GM19023 (cell line): Measurements from ENCODE around the gene RELT.
A peak's percentile ranks its signal among the peaks of the same experiment; 100 is the strongest.

ENCODE experiments used
- ATAC-seq: cut with Tn5 transposase; IDR thresholded peaks from one replicate; pipeline ENCODE4 v1.9.1; 2021; ENCODE audit warnings: mild to moderate bottlenecking, moderate library complexity; ENCODE audit not compliant: unreplicated experiment

Gene RELT

DNA sequence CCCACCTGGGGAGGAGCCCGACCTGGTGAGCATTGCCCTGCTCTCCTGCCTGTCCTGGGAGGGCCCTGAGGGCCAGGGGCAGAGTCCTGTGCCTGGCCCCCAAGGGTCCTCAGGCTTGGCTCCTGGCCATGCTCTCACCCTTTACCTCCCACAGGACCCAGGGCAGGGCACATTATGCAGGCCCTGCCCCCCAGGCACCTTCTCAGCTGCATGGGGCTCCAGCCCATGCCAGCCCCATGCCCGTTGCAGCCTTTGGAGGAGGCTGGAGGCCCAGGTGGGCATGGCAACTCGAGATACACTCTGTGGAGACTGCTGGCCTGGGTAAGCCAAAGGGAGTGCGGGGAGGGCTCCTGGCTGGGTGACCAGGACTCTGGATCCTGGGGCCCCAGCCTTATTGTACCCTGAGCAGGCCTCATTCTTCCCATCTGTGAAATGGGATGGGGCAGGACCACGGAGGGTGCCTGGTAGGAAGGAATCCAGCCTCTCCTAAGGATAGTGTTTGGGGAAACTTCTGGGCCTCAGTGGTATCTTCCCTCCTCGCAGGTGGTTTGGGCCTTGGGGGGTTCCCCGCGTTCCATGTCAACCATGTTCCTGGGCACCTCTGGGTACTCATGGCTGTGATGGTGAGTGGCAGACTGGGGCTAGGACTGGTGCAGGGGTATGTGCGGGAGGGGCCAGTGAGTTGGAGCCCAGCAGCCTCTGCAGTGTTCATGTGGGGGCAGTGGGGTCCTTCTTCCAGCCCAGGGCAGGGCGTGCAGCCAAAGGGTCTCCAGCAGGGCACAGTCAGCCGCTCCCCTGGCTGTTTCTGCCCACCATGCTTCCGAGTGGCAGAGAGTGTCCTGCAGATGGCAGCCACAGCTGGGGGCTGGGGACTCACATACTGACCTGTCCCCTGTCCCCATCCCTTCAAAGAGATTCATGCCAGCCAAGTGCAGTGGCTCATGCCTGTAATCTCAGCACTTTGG is 14.7 kb downstream of the RELT start:
- no peak for ATAC-seq

- no peak for ATAC-seq
Observed at GRCh38 chr11:73391665-73392064, 15.5 kb downstream of the RELT start.

DNA sequence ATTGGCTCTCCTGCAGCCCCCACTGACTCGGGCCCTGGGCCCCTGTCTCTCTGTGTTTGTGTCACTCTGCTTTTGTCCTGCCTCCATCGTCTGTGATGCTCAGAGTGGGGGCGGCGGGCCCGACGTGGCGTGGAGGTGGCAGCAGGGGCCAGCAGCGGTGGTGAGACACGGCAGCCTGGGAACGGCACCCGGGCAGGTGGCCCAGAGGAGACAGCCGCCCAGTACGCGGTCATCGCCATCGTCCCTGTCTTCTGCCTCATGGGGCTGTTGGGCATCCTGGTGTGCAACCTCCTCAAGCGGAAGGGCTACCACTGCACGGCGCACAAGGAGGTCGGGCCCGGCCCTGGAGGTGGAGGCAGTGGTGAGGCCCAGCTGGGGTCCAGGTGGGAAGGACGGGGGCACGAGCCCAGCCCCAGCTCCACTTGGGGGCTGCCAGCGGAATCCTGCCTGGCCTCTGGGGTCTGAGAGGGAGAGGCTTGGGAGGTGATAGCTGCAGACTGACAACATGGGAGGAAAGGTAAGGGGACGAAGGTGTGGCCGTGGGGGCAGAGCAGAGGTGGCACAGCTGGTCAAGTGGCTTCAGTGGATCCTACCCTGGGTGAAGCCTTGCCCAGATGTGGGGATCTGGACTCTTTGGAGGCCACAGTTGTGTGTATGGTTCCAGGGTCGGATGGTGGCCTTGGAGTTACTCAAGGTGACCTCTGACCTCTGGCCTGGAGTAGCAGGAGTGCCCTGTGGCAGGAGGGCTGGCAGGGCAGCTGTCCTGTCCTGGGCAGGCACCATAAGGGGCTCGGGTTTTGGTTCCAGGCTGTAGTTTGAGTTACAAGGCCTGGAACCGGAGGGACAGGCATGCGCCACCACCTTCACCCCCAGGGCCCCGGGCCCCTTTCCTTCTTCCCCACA is 16.2 kb downstream of the RELT start:
- no peak for ATAC-seq

- ATAC-seq: no peak
Observed at GRCh38 chr11:73393011-73393380, 16.8 kb downstream of the RELT start.

- ATAC-seq: peak; percentile 50
Observed at GRCh38 chr11:73393479-73394415, 17.5 kb downstream of the RELT start.

DNA sequence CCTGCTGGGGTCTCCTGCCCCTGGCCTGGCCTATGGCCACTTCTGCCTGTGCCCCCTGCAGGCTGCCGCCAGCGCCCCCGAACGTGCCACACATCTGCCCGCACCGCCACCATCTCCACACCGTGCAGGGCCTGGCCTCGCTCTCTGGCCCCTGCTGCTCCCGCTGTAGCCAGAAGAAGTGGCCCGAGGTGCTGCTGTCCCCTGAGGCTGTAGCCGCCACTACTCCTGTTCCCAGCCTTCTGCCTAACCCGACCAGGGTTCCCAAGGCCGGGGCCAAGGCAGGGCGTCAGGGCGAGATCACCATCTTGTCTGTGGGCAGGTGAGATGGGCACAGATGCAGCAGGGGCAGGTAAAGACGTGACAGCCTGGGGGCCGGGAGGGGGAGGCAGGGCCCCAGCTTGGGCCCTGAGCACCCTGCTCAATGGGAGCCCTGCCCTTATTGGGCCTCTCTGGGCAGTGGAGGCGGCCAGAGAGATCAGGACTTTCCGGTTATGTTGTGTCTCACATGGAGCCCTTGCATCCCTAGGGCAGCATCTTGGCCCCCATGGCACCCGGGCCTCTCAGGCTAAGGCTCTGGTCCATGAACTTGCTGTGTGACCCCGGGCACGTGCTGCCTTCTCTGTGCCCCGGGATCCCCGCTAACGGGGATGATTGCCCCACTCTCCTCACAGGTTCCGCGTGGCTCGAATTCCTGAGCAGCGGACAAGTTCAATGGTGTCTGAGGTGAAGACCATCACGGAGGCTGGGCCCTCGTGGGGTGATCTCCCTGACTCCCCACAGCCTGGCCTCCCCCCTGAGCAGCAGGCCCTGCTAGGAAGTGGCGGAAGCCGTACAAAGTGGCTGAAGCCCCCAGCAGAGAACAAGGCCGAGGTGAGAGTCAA is 18.5 kb downstream of the RELT start:
- ATAC-seq: no peak

DNA sequence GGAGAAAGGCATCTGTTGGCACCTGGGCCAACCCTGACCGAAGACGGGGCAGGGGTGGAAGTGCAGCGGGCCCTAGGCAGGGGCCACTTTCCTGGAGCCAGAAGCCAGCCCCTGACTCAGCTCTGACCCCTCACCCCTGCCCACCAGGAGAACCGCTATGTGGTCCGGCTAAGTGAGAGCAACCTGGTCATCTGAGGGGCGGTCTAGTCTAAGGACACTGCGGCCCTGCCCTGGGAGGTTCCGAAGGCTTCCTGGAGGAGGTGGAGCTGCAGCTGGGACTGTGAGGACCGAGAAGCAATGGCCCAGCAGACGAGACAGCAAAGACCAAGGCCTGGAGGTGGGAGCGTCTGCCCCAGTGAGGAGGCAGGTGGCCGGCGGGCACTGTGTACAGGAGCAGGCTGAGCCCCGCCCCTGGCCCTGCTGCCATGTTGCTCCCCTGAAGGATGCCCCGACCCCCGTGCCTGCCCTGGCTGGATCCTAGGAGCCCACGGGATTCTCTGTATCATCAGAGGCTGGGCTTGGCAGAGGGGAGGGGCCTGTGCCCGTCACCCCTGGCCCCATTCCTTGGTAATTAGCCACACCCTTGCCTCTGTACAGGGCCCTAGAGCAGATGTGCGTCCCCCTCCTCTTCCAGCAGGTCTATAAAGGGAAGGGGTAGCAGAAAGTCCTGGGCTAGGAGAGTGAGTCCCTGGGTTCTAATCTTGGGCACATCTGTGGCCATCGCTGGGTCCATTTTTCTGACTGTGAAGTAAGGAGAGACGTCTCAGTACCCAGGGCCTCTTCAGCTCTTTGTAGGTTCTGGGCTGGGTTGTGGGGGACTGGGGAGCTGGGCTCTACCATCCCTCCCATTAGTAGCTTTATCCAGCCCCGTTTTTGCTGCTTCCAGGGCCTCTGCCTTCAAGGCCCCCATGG is 19.4 kb downstream of the RELT start:
- no peak for ATAC-seq

DNA sequence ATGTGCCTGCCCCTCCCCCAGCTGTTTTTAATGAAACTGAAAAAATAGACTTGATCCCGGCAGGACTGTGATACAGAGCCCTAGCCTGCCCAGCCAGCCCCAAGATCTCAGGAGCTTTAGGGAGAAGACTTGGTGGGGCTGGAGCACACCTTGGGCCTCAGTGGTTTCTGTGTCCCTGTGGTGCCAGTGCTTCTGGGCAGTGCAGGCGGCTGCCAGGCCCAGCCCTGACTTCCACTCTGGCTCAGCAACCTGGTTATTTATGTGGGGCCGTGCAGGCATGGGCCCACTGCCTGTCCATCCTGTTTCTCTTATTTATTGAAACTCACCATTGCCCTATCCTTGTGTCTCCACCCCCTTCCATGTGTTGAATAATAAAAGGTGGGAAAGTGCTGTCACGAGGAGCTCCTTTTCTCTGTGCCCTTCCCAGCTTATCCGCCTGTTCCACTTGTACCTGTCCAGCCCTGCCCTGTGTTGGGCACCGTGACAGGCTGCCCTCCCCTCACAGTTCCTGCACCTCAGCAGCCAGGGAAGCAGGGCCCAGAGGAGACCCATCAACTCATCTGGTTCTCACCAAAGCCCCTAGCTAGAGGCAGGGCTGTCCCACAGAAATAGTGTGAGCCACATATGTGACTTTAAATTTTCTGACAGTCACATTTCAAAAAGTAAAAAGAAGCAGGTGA is 20.2 kb downstream of the RELT start:
- ATAC-seq: no peak

DNA sequence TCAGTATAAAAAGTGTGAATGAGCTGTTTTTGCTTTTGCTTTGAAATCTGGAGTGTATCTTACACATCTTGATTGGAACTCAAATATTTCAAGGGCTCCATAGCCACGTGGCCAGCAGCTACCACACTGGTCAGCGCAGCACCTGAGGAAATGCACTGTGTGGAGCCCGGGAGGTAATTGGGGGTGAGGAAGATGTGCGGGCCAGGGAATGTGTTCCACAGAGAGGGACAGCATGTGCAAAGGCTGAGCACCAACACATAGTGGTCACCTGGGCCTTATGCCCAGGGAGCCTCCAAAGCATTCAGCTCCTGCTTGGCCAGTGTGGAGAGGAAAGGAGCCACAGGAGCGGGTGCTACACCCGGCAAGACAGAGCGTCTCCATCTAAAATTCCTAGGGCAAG is 20.8 kb downstream of the RELT start:
- ATAC-seq: no peak

DNA sequence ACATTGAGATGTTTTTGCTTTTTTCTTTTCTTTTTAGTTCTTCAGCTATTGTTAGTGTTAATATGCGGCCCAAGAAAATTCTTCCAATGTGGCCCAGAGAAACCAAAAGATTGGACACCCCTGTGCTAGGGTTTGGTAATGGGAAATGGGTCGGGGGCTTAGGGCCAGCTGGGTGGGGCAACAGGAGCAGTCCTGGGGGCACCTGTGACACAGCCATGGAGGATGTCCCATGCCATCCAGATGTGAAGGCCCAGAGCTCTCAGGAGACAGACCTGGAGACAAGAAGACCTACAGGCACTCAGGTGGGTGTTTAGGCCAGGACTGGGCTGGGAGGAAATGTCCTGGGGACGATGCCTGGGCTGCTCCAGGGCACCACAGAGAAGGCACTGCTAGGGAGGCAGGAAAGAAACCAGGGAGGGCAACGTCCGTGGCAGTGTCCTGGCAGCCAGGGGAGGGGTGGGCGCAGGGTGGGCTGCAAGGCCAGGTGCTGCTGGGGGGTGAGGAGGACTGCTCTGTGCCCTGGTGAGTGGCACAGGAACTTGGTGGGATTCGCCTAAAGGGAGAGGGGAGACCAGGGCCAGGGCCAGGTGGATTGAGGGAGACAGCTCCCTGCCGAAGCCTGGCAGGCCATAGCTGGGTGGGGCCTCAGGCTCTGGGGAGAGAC is 21.4 kb downstream of the RELT start:
- no peak for ATAC-seq

- ATAC-seq: no peak
Observed at GRCh38 chr11:73398132-73398526, 21.9 kb downstream of the RELT start.

DNA sequence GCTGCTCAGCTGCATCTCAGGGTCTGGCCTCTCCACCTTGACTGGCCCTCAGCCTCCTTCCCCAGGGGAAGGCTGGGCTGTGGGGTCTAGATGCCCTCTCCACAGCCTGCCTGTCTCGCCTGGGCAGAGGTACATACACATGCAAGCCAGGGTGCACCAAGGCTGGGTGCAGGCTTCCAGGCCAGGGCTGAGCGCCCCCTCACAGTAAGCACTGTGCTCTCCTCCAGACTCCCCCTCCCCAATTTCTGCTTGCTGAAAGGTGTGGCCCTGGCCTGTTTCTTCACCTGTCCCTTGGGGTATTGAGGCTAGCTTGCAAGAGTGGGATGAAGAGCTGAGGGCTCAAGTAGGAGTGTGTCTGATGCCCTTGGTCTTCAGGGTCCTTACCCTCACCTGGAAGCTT is 22.5 kb downstream of the RELT start:
- ATAC-seq: no peak

DNA sequence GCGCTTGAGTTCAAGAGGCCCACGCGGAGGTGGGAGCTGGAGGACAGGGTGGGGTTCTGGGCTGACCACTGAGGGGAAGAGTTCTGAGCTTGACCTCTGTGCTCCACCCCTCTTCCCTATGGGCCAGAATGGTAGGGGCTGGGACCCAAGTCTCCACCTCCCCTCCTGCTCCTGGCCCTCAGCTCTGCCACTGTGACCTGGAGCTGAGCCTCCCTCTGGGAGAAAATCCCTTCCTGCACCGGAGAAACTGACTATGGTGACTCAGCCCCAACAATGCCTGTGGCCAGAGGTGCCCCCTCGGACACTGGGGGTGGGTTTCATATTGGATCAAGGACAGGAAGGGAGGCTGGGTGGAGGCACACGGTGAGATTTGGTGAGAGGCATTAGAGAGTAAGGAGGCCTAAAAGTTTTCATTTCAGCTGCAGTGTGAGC is 23.0 kb downstream of the RELT start:
- no peak for ATAC-seq

DNA sequence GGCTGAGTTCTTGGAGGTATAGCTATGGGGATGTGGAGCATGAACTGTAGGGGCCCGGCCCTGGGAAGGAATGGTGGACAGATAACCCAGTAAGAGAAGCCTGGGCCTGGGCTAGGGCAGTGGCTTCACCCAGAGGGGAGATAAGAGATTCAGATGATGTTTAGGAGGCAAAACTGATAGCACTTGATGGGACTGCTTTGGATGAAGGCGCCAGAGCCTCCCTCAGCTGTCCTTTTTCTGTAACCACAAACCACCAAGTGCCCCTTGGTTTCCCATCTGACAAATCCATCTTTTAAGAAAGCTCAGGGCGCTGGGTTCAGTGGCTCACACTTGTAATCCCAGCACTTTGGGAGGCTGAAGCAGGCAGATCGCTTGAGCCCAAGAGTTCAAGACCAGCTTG is 23.4 kb downstream of the RELT start:
- no peak for ATAC-seq

- ATAC-seq: no peak
Observed at GRCh38 chr11:73400293-73400692, 24.1 kb downstream of the RELT start.

GRCh38 chr11:73401217-73401923 is 25.2 kb downstream of the RELT start:
- ATAC-seq: no peak
